Adipocyte (in vitro differentiated cells): Measurements from ENCODE around the gene ATP8A2.

Source experiments
- DNase-seq: peaks from one replicate; pipeline ENCODE4 v3.0.0-alpha.2; 2015; ENCODE audit warnings: low read depth
- H3K27me3 ChIP-seq: replicated peaks from 2 replicates; pipeline ENCODE4 v1.7.0; 2013; ENCODE audit warnings: mild to moderate bottlenecking, low read length, moderate library complexity; ENCODE audit not compliant: control insufficient read depth, insufficient read depth
- H3K36me3 ChIP-seq: 2 replicates; pipeline ENCODE4 v1.7.0; 2013; ENCODE audit warnings: low read length, mild to moderate bottlenecking, moderate library complexity; ENCODE audit not compliant: control insufficient read depth, insufficient read depth, severe bottlenecking
- H3K4me1 ChIP-seq: 2 replicates; pipeline ENCODE4 v1.7.0; 2013; ENCODE audit warnings: mild to moderate bottlenecking, low read length, moderate library complexity; ENCODE audit not compliant: control insufficient read depth, insufficient read depth
- H3K4me3 ChIP-seq: 2 replicates; pipeline ENCODE4 v1.7.0; 2013; ENCODE audit warnings: mild to moderate bottlenecking, low read length, moderate library complexity
- H3K9ac ChIP-seq: 2 replicates; pipeline ENCODE4 v1.7.0; 2013; ENCODE audit warnings: mild to moderate bottlenecking, low read length, moderate library complexity
- H3K9me3 ChIP-seq: 2 replicates; pipeline ENCODE4 v1.7.0; 2013; ENCODE audit warnings: mild to moderate bottlenecking, low read length, moderate library complexity; ENCODE audit not compliant: control insufficient read depth

ATP8A2 gene

DNA sequence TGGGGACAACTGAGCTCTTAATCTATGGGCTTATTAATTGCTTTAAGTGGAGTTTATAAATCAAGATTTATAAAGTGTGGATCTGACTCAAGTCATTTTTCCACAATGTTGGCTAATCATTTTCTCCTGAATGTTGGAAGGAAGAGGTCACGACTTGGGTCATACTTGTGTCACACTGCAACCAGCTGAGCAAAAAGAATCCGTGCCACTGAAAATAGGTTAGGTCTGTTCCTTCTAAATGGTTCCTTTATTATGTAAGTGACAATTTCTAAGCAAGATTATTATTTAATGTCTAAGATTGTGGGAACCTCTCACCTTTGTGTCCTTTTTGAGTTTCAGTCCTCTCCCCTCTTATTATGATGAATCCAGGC, 501.5 kb downstream of the ATP8A2 start:
- no peak for DNase-seq

GRCh38 chr13:25874064-25874737, 502.4 kb downstream of the ATP8A2 start:
- Histone ChIP-seq H3K9me3 (no peaks in the 10 kb centered on the region), H3K36me3 (no peaks in the 10 kb centered on the region), H3K4me3 (no peak overlapping the region), H3K4me1 (peaks cover 12% of the 10 kb centered on the region), H3K9ac (no peak overlapping the region), H3K27me3 (peaks cover 24% of the 10 kb centered on the region)
- no peak for DNase-seq

More for the DNA sequence above, 501.5 kb downstream of the ATP8A2 start:
- H3K4me1 ChIP-seq, result peaks cover 12% of the 10 kb centered on the region
- no peaks in the 10 kb centered on the region for H3K36me3 ChIP-seq
- peaks cover 24% of the 10 kb centered on the region for H3K27me3 ChIP-seq
- no peak overlapping the region for H3K9ac ChIP-seq
- no peaks in the 10 kb centered on the region for H3K9me3 ChIP-seq
- no peak overlapping the region for H3K4me3 ChIP-seq

DNA sequence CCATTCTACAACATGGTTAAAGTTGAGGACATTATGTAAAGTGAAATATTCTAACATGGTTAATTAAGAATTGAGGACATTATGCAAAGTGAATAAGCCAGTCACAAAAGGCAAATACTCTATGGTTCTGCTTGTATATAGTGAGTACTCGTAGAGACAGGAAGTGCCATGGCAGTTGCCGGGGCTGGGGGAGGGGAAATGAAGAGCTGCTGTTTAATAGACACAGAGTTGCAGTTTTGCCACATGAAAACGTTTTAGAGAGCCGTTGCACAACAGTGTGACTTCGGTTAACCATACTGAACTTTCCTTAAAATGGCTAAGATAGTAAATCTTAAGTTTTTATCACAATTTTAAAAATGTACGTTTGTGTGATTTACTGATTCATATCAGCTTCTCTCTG, 503.1 kb downstream of the ATP8A2 start:
- DNase-seq, result no peak
- no peak overlapping the region for H3K4me3 ChIP-seq
- peaks cover 22% of the 10 kb centered on the region for H3K27me3 ChIP-seq
- no peak overlapping the region for H3K9ac ChIP-seq
- H3K4me1 ChIP-seq, result peaks cover 12% of the 10 kb centered on the region
- H3K36me3 ChIP-seq, result no peaks in the 10 kb centered on the region
- H3K9me3 ChIP-seq, result no peaks in the 10 kb centered on the region

DNA sequence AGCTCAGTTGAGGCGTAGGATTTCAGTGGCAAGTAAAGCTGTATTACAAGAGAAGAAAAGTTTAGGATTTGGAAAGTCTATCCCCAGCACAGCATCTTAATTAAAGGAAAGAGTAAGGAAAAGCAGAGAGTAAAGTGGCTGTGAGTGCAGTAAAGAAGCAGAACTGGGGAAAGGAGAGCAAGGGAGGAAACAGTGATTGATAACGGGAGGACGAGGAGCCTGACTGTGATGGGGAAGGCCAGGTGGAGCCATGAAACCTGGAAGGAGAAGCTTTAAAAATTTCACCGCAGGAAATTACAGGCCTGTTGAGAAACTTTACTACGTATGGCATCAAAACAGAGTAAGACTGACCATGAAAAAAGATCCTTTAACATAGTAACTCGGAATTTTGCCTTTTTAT, 504.5 kb downstream of the ATP8A2 start:
- Histone ChIP-seq H3K27me3 (peaks cover 21% of the 10 kb centered on the region), H3K4me3 (no peak overlapping the region), H3K4me1 (peaks cover 12% of the 10 kb centered on the region), H3K9me3 (no peaks in the 10 kb centered on the region), H3K36me3 (no peaks in the 10 kb centered on the region), H3K9ac (no peak overlapping the region)
- no peak for DNase-seq

- Histone ChIP-seq H3K36me3 (no peaks in the 10 kb centered on the region), H3K4me3 (no peak overlapping the region), H3K4me1 (no peaks in the 10 kb centered on the region), H3K27me3 (peaks cover 52% of the 10 kb centered on the region), H3K9ac (no peak overlapping the region), H3K9me3 (no peaks in the 10 kb centered on the region)
- no peak for DNase-seq
These were observed 507.7 kb downstream of the ATP8A2 start for GRCh38 chr13:25879466-25879865.

DNA sequence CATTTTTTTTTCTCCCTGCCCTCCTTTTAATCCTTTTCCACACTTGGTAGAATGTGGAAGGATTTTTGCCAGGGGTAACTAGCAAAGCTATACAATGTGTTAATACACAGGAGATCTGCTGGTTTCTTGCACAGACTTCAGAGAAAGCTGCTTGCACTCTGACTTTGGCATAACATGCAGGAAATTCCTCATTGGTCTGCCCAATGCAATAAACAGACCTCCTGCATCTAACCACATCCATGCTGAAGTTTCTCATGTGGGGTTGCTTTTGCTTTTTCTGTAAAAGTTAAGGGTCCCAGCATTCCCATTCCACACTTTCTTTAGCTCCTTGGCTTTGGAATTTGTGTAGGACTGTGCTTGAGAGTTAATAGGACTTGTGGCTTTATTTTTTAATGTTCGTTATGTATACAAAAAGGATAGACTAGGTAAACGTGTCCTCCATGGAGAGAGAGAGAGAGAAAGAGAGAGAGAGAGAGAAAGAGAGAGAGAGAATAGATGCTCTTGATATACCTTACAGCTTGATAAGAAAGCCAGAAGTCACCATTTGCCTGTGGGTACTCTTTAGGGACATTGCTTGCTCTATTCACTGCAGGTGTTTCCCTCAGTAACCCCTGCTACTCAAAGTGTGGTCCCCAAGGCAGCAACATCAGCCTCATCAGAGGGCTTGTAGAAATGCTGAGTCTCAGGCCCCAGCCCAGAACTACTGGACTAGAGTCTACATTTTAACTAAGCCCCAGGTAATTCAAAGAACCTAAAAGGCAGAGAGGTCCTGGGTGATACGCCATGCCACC, 509.6 kb downstream of the ATP8A2 start:
- H3K9me3 ChIP-seq, result no peaks in the 10 kb centered on the region
- H3K36me3 ChIP-seq, result no peaks in the 10 kb centered on the region
- DNase-seq, result peak; percentile 55
- peaks cover 65% of the 10 kb centered on the region for H3K27me3 ChIP-seq
- H3K9ac ChIP-seq, result no peak overlapping the region
- no peak overlapping the region for H3K4me3 ChIP-seq
- H3K4me1 ChIP-seq, result peaks cover under 1% of the 10 kb centered on the region

DNA sequence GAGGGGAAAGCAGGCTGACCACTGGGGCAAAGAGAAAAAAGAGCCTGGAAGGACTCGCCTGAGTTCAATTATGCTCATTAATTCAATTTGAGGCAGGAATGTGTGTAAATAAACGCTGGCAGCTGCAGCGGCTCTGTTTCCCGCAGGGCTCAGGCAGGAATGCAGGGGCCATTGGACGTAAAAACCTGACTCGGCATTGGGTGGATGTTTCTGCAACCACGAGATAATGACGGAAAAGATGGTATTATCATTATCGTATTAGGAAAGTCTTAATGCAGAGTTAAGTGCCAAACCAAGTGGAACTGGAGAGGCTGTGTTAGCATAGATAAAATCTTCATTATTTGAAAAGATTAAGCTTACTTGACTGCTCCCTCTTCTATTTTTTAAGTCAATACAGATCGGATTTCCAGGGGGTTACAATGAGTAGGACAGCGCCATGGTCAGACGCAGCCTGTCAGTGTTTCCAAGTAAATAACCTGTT, 510.2 kb downstream of the ATP8A2 start:
- peaks cover 6% of the 10 kb centered on the region for H3K4me1 ChIP-seq
- no peak overlapping the region for H3K4me3 ChIP-seq

DNA sequence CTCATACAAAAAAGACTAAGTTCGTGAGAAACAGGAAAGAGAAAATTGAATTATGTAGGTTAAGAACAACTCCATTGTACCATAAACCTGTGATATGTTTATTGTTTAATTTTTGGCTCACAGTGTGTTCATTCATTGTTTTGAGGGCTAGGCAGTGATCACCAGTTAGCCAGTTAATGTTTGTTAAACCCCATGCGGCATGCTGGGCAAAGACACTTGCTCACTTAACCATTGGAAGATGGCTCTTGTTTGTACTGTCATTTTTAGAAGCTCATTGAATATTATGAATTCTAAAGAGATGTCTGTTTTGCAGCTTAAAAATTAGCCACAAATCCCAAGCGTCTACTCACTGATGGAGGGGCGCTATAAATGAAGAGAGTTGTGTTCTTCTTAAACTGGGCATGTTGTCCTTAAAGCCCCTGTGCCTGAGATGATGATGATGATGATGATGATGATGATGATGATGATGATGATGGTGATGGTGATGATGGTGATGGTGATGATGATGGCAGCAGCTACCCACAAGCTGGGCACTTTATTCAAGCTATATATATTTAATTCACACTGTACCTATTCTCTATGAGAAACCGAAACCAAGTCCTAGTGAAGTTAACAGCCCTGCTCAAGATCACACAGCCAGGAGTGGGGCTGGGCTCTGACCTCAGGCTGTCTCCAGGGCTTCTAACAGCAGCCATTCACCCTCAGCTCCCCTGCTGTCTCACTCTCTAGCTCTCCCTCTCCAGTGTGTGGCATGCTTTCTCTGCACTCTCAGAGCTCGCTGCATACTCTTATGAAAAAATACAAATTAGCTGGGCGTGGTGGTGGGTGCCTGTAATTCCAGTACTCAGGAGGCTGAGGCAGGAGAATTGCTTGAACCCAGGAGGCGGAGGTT, 510.9 kb downstream of the ATP8A2 start:
- H3K36me3 ChIP-seq, result no peaks in the 10 kb centered on the region
- H3K27me3 ChIP-seq, result peaks cover 59% of the 10 kb centered on the region
- H3K4me3 ChIP-seq, result no peak overlapping the region
- no peaks in the 10 kb centered on the region for H3K9me3 ChIP-seq
- H3K9ac ChIP-seq, result no peak overlapping the region
- H3K4me1 ChIP-seq, result peaks cover 6% of the 10 kb centered on the region
- peak; percentile 10 for DNase-seq

More for the DNA sequence above, 510.2 kb downstream of the ATP8A2 start:
- Histone ChIP-seq H3K9ac (no peak overlapping the region), H3K36me3 (no peaks in the 10 kb centered on the region), H3K9me3 (no peaks in the 10 kb centered on the region), H3K27me3 (peaks cover 66% of the 10 kb centered on the region)
- peak; percentile 77 for DNase-seq

DNA sequence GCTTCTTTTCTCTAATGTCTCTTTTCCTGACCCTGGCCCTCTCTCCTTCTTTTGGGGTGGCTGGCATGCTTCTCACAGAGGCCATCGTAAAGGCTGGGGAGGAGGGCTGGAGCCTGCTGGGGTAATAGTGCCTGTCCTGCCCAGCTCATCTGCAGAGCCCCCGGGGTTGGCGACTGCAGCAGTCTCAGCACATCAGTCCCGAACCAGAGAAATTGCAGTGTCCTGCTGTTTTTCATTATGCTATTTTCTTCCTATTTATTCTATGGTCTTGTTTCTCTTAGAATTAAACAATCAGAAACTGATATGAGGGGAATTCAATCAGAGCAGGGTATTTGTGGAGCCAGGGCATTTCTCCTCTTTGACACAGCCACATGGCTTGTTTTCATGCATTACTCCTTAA, 513.6 kb downstream of the ATP8A2 start:
- peaks cover 53% of the 10 kb centered on the region for H3K27me3 ChIP-seq
- no peaks in the 10 kb centered on the region for H3K36me3 ChIP-seq
- H3K4me3 ChIP-seq, result no peak overlapping the region
- no peak for DNase-seq
- peaks cover 8% of the 10 kb centered on the region for H3K4me1 ChIP-seq
- no peak overlapping the region for H3K9ac ChIP-seq
- H3K9me3 ChIP-seq, result no peaks in the 10 kb centered on the region

DNA sequence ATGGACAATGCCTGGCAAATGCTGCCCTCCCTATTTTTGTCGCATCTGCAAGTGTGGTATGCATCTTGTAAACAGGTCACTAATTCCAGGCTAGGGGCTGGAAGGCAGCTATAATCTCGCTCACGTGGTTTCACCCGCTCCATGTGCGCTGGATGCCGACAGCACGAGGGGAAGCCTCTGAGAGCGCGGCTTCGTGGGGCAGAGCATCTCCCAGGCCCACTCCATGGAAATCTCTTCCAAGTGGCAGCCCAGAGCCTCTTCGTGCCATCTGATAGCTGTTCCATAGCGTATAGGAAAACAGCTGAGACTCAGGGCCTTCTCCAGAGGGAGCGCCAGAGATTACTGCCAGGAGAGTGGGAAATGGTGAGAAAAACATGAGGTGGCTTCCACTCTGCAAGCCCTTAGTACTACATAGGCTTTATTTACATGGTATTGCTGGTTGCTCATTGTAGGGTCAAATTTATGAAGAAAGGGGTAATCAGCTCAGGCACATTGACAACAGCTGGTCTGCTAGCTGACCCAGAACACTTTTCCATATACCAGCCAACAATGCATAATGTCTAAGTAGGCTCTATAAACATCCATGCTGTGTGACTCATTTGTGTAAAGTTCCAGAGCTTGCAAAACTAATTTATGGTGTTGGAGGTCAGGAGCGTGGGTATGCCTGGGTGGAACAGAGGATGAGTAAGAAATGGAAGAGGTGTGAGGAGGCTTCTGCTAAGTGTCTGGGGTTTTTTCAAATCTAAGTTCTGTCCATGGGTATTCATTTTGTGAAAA, 514.9 kb downstream of the ATP8A2 start:
- Histone ChIP-seq H3K4me1 (peaks cover 9% of the 10 kb centered on the region), H3K9me3 (no peaks in the 10 kb centered on the region), H3K4me3 (no peak overlapping the region), H3K36me3 (no peaks in the 10 kb centered on the region), H3K27me3 (peaks cover 42% of the 10 kb centered on the region), H3K9ac (no peak overlapping the region)
- DNase-seq, result peak; percentile 93
